Measurements from ENCODE around the gene MIPOL1.

DNA sequence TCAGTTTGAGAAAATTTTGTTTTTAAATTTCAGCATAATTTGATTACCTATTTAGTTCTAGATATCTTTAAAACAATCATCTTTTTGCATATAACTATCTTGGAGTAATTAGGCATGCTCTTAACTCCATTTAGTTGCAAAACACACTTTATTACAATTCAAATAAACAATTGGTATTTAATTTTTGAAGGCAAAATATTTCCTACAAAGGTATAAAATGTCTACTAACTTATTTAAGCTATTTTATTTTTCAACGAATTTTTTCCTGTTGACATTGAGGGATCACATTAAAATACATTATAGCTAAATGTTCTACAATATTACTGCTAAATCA, 389.0 kb downstream of the MIPOL1 start:
- TF ChIP-seq, protein P1, sequence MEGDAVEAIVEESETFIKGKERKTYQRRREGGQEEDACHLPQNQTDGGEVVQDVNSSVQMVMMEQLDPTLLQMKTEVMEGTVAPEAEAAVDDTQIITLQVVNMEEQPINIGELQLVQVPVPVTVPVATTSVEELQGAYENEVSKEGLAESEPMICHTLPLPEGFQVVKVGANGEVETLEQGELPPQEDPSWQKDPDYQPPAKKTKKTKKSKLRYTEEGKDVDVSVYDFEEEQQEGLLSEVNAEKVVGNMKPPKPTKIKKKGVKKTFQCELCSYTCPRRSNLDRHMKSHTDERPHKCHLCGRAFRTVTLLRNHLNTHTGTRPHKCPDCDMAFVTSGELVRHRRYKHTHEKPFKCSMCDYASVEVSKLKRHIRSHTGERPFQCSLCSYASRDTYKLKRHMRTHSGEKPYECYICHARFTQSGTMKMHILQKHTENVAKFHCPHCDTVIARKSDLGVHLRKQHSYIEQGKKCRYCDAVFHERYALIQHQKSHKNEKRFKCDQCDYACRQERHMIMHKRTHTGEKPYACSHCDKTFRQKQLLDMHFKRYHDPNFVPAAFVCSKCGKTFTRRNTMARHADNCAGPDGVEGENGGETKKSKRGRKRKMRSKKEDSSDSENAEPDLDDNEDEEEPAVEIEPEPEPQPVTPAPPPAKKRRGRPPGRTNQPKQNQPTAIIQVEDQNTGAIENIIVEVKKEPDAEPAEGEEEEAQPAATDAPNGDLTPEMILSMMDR (IDR thresholded peaks at IDR 0.05) = no peak
- TF ChIP-seq POLR2AphosphoS5 (IDR thresholded peaks at IDR 0.05; ENCODE audit: insufficient read depth in 1 of 2, low read depth in 1 of 2) (no peak), POLR2A (IDR thresholded peaks at IDR 0.05) (no peak)

Measured in vagina (tissue), 2 donors.